Activated CD4-positive, alpha-beta T cell treated with anti-CD3 and anti-CD28 coated beads for 36 hours (primary cell): ENCODE measurements around the gene CEP350. TPM values are rescaled to one million over a fixed set of nuclear protein-coding genes. Genes with fewer than 3 reads are reported as not detected.

Experiments used
- ATAC-seq: fragments of 200-7000 bp; cut with Tn5 transposase; one replicate; pipeline ENCODE4 v1.10.0; 2021; ENCODE audit warnings: mild to moderate bottlenecking, moderate library complexity
- CTCF ChIA-PET: fragments of 350-600 bp; sonication (Branson Sonifier 250); formaldehyde crosslinking; loops from one replicate; lab custom pipeline; 2021; ENCODE audit warnings: antibody characterized with exemption; lab: Charles Lee
- POLR2A ChIA-PET: fragments of 350-600 bp; sonication (Branson Sonifier 250); formaldehyde crosslinking; loops from one replicate; lab custom pipeline; 2021; ENCODE audit warnings: antibody characterized with exemption, inconsistent platforms; lab: Charles Lee
- DNase-seq: peaks from one replicate; pipeline ENCODE4 v3.0.0-alpha.2; 2020
- H3K27ac Mint-ChIP-seq: one replicate; pipeline ENCODE4 v1.8.0; 2021; ENCODE audit warnings: mixed read lengths
- H3K27me3 Mint-ChIP-seq: one replicate; pipeline ENCODE4 v1.8.0; 2021; ENCODE audit warnings: mixed read lengths
- H3K36me3 Mint-ChIP-seq: one replicate; pipeline ENCODE4 v1.8.0; 2021; ENCODE audit warnings: low read depth, mixed read lengths
- H3K4me1 Mint-ChIP-seq: one replicate; pipeline ENCODE4 v1.8.0; 2021; ENCODE audit warnings: mixed read lengths
- H3K4me3 Mint-ChIP-seq: one replicate; pipeline ENCODE4 v1.8.0; 2021; ENCODE audit warnings: mild to moderate bottlenecking, moderate library complexity, mixed read lengths
- H3K9me3 Mint-ChIP-seq: one replicate; pipeline ENCODE4 v1.8.0; 2021; ENCODE audit warnings: low read depth, mixed read lengths
- intact Hi-C, 2 experiments: fragments of 100-400 bp; cut with DNase I in 1 of 2; cut with micrococcal nuclease in 1 of 2; formaldehyde crosslinking; loops; one replicate each; pipeline versions ENCODE4 v1.14.2 to v1.15.1; 2022 to 2024; cut with DNase I, micrococcal nuclease
- total RNA-seq, 2 experiments: library from RNA; stranded (reverse); gene quantifications; one replicate each; pipeline ENCODE4 v1.2.3, GENCODE V29; 2021

Gene CEP350
- total RNA-seq, 2 experiments from 2014 or later = 38.2 to 42.1 TPM

DNA sequence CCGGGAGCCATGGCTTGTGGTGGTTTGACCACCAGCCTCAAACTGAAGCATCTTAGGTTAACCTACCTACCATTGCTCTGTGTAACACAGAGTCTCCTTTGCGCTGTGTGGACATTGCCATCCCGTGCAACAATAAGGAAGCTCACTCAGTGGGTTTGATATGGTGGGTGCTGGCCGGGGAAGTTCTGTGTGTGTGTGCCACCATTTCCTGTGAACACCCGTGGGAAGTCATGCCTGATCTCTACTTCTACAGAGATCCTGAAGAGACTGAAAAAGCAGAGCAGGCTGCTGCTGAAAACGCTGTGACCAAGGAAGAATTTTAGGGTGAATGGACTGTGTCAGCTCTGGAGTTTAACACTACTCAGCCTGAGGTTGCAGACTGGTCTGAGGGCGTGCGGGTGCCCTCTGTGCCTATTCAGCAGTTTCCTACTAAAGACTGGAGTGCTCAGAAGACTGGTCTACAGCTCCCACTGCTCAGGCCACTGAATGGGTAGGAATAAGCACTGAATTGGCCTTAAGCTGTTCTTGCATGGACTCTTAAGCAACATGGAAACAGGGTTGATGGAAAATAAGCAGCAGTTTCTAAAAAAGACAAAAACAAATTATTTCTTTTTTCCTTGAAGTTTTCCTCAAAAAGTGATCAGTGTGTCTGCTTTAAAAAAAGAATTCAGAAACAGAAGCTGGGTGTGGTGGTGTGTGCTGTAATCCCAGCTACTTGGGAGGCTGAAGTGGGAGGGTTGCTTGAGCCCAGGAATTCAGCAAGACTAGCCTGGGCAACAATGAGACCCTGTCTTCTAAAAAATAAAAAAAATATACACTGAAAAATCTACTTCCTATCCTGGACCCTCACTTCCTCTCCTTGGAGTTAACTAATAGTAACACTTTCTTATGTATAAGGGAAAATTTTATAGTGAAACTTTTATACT, 14.6 kb downstream of the CEP350 start:
- Mint-ChIP-seq H3K4me1 (peaks cover 51% of the 10 kb centered on the region), H3K27me3 (no peaks in the 10 kb centered on the region), H3K27ac (no peak overlapping the region), H3K36me3 (peaks cover 16% of the 10 kb centered on the region), H3K9me3 (peaks cover 5% of the 10 kb centered on the region), H3K4me3 (no peak overlapping the region)
- intact Hi-C loops = no loop called here
- DNase-seq (no peak), ATAC-seq (no peak)
- ChIA-PET POLR2A (no interaction called here), CTCF (interaction anchor here (0.7 kb wide), 1 partner anchor 25 kb away, joined by 3 read pairs; no protein-coding TSS in a partner anchor)

DNA sequence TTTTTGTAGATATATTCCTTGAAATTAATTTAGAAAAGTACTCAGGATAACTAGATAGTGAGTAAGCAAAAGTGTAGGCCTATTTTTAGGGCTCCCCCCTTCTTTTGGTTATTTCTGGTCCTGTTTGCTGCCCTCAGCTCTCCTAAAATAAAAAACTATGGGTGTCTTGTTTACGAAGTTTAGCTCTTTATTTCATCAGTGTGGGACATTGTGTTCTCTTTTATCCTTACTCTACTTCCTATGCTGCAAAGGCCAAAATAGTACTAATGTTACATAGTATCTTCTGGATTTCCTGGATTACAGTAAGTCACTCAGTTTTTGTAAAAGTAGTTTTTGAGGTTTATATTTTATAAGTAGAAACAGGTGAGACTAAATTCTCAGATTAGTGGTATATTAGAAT, 15.4 kb downstream of the CEP350 start:
- H3K36me3 Mint-ChIP-seq = peaks cover 16% of the 10 kb centered on the region
- no peak for ATAC-seq
- H3K4me1 Mint-ChIP-seq = peaks cover 48% of the 10 kb centered on the region
- H3K9me3 Mint-ChIP-seq = peaks cover 5% of the 10 kb centered on the region
- intact Hi-C loops = no loop called here
- H3K27ac Mint-ChIP-seq = no peak overlapping the region
- DNase-seq = no peak
- no peak overlapping the region for H3K4me3 Mint-ChIP-seq
- CTCF ChIA-PET = interaction anchor here (0.6 to 0.7 kb wide), 2 partner anchors 26 to 232 kb away, joined by 3 to 4 read pairs; no protein-coding TSS in a partner anchor
- no peaks in the 10 kb centered on the region for H3K27me3 Mint-ChIP-seq
- POLR2A ChIA-PET = no interaction called here

DNA sequence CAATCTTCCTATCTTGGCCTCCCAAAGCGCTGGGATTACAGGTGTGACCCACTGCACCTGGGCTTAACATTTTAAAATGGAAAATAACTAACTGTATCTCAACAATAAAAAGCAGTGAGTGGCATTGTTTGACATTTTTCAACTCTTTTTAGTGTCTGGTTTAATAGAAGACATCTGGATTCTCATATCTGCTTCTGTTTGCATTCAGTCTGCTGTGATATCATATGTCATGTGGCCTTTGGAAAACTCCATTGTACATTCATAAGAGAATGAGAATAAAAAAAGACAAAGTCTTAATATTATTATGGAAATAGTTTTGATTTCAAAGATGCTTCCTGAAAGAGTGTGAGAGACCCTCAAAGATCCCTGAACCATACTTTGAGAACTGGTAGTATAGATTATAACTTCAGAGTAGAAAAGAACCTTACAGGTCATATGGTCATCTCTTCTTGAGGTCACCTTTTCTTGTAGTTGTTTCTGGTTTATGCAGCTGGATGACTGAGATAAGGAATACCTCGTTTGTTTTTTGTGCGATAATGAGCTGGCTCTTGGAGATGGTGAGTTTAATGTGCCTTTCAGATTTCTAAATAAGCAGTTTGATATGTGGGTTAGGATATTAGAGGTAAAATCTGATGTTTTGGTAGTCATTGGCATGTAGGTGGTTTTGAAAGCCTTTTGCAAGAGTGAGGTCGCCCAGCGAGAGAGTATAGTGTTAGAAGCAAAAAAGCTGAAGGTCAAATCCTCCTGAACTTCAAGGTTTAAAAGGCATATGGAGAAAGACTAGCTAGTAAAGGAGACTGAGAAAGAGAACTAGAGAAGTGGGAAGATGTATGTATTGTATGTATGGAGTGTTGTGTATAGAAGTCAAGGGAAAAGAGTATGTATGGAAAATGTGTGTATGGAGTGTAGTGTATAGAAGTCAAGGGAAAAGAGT, 17.2 kb downstream of the CEP350 start:
- intact Hi-C loops = no loop called here
- Mint-ChIP-seq H3K27me3 (no peaks in the 10 kb centered on the region), H3K9me3 (peaks cover 2% of the 10 kb centered on the region), H3K4me1 (peaks cover 54% of the 10 kb centered on the region), H3K4me3 (no peak overlapping the region), H3K36me3 (peaks cover 12% of the 10 kb centered on the region), H3K27ac (peak overlapping the region; percentile 26)
- POLR2A ChIA-PET = no interaction called here
- ATAC-seq (no peak), DNase-seq (no peak)
- CTCF ChIA-PET = no interaction called here

DNA sequence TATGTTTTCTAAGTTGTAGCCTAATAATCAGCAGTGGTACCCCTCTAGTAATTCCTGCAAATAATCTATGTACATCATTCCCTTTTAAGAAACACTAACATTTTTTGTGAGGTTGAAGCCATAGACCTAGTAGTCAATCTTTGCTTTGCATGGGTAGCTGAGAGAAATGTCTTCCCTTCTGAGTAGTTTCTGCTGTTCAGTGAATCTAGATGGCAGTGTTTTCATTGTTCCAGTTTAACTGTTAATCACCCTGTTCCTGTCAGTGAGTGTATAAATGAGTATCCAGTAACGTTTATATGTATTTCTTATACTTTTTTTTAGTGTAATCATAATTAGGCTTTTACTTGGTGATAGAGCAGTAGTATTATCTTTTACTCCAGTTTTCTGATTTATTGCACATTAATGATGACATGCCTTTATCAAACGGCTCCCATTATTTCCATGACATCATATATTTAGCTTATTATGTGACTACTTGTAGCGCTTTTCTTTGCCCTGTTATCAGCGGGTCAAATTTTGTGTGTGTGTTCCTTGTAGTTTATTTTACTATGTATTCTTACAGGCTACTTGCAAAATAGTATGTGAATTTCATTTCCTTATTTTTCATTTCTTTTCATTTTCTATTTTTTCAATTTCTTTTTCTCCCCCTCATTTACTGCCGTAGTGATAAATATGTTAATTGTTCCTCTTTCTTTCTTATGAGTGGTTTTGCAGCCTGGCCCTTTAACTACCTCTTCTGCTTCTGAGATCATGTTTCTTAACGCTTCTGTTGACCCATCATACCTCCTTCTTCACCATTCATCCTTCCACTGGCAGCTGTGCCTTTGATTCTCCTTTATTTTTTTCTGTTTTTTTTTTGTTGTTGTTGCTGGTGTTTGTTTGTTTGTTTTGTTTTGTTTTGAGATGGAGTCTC, 18.8 kb downstream of the CEP350 start:
- H3K4me1 Mint-ChIP-seq = peaks cover 59% of the 10 kb centered on the region
- ChIA-PET POLR2A (interaction anchor here (0.6 kb wide), 1 partner anchor 21 kb away, joined by 4 read pairs; no protein-coding TSS in a partner anchor), CTCF (interaction anchor here (1.3 kb wide), 1 partner anchor 9 kb away, joined by 3 read pairs; no protein-coding TSS in a partner anchor)
- H3K9me3 Mint-ChIP-seq = no peaks in the 10 kb centered on the region
- no peaks in the 10 kb centered on the region for H3K27me3 Mint-ChIP-seq
- ATAC-seq = no peak
- H3K4me3 Mint-ChIP-seq = no peak overlapping the region
- intact Hi-C loops = no loop called here
- DNase-seq = no peak
- peaks cover 14% of the 10 kb centered on the region for H3K36me3 Mint-ChIP-seq
- H3K27ac Mint-ChIP-seq = no peak overlapping the region

DNA sequence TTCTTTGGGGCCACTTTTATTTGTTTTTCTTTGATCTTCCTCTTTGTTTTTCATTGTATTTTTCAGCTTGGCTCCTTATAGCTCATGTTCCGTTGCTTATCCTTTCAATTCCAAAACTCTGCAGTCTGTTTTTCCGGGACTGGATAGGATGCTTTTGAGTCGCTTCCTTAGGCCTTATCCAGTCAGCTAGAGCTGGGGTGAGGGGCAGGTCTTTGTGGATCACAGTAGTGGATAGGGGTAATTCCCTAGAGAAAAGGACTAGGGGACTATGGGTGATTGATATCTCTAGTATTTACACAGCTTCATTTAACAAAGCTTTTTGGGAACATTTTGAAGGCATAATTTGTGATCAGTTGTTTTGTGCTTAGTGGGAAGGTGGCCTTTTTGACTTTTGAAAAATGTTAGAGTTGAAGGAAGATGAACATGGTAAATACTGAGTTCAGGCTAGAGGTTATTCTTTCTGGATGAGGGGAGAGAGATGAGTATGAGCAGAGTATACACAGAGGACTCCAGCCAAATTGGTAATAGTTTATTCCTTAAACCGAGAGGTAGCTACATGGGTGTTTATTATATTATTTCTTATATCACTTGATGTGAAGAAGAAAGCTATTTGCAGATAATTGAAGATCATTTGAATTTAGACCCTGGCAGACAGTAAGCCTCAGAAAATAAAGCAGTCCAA, 22.5 kb downstream of the CEP350 start:
- Mint-ChIP-seq H3K4me1 (peaks cover 46% of the 10 kb centered on the region), H3K36me3 (peaks cover 18% of the 10 kb centered on the region), H3K9me3 (no peaks in the 10 kb centered on the region), H3K27me3 (no peaks in the 10 kb centered on the region), H3K4me3 (no peak overlapping the region), H3K27ac (peak overlapping the region; percentile 17)
- intact Hi-C loops = no loop called here
- no peak for ATAC-seq
- ChIA-PET CTCF (interaction anchor here (0.6 to 3.2 kb wide), 9 partner anchors 10 to 202 kb away, joined by 3 to 9 read pairs (median 4); no protein-coding TSS in a partner anchor), POLR2A (interaction anchor here (0.6 to 0.9 kb wide), 3 partner anchors 10 to 135 kb away, joined by 3 to 5 read pairs (median 3); partner anchors contain the start of gene CEP350)
- DNase-seq = no peak

DNA sequence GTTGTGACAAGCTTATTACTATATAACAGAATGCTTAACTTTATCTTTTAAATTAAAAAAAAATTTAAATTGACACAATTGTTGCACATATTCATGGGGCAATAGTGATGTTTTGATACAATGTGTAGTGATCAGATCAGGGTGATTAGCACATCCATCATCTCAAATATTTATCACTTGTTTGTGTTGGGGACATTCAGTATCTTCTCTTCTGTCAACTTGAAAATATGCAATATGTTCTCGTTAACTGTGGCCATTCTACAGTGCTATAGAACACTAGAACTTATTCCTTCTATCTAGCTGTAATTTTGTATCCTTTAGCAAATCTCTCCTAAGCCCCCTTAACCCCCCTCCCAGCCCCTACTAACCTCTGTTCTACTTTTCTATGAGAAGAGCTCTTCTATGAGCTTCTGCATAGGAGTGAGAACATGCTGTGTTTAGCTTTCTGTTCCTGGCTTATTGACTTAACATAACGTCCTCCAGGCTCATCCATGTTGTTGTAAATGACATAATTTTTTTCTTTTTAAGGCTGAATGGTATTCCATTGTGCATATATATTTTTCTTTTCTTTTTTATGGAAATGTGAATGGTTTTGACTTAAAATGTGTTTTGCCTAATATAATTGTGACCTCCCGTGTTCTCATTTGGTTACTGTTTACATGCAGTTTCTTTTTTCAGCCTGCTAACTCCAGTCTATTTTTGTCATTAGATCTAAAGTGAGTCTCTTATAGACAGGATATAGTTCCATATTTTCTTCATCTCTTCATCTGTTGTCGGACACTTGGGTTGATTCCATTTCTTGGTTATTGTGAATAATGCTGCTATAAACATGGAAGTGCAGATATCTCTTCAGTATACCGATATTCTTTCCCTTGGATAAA, 23.8 kb downstream of the CEP350 start:
- POLR2A ChIA-PET = interaction anchor here (0.9 kb wide), 1 partner anchor 12 kb away, joined by 3 read pairs; no protein-coding TSS in a partner anchor

DNA sequence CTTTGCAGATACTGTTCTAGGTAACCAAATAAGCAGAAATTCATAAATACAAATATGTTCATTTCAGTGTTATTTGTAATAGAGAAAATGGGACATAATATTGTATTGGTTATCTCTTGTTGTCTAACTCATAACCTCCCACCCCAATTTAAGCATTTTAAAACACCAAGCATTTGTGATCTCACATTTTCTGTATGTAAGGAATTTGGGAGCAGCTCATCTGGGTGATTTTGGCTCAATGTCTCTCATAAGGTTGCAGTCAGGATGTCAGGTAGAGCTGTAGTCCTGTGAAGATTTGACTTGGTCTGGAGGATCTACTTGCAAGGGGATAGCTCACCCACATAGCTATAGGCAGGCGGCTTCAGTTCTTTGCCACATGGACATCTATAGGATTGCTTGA, 29.5 kb downstream of the CEP350 start:
- Mint-ChIP-seq H3K9me3 (no peaks in the 10 kb centered on the region), H3K27ac (no peak overlapping the region), H3K27me3 (no peaks in the 10 kb centered on the region), H3K4me3 (no peak overlapping the region), H3K36me3 (peaks cover 9% of the 10 kb centered on the region), H3K4me1 (peaks cover 22% of the 10 kb centered on the region)
- POLR2A ChIA-PET = no interaction called here
- intact Hi-C loops = no loop called here
- DNase-seq (no peak), ATAC-seq (no peak)
- CTCF ChIA-PET = no interaction called here

More for the DNA sequence above, 23.8 kb downstream of the CEP350 start:
- Mint-ChIP-seq H3K27me3 (no peaks in the 10 kb centered on the region), H3K4me3 (no peak overlapping the region), H3K36me3 (peaks cover 15% of the 10 kb centered on the region), H3K4me1 (peaks cover 37% of the 10 kb centered on the region), H3K27ac (no peak overlapping the region), H3K9me3 (no peaks in the 10 kb centered on the region)
- DNase-seq = no peak
- no peak for ATAC-seq
- intact Hi-C loops = no loop called here
- CTCF ChIA-PET = interaction anchor here (0.9 to 3.2 kb wide), 3 partner anchors 13 to 201 kb away, joined by 3 to 9 read pairs (median 5); no protein-coding TSS in a partner anchor

DNA sequence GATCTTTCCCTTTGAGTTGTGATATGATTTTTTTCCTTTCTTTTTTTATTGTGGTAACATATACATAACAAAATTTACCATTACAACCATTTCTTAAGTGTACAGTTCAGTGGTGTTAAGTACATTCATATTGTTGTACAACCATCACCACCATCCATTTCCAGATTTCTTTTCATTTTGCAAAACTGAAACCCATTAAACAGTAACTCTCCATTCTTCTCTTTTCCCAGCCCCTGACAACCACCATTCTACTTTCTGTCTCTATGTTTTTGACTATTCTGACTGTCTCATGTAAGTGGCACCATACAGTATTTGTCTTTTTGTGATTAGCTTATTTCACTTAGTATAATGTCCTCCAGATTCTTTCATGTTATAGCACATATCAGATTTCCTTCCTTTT, 30.3 kb downstream of the CEP350 start:
- Mint-ChIP-seq H3K36me3 (peaks cover 3% of the 10 kb centered on the region), H3K4me1 (peaks cover 14% of the 10 kb centered on the region), H3K27me3 (no peaks in the 10 kb centered on the region), H3K4me3 (no peak overlapping the region), H3K27ac (no peak overlapping the region), H3K9me3 (no peaks in the 10 kb centered on the region)
- ChIA-PET POLR2A (no interaction called here), CTCF (interaction anchor here (0.6 to 1.0 kb wide), 4 partner anchors 32 to 494 kb away, joined by 3 to 5 read pairs (median 4); no protein-coding TSS in a partner anchor)
- no peak for DNase-seq
- peak; percentile 73 for ATAC-seq
- intact Hi-C loops = no loop called here

DNA sequence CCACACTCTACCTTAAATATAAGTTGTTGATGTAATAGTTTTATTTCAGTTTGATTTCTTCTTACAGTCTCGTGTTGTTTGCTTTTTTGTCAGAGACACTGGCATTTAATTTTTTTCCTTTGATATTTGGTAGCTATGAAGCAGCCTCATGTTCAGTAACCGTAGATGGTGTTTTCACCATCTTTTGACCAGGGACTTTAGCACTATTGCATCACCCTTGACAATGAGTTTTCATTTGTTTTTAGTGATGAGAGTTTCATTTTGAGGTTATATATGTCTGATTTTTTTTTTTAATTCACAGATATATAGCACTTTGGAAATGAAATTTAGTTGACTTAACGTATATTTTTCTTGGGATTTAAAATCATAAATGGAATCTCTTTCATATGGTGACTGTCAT, 36.2 kb downstream of the CEP350 start:
- no peaks in the 10 kb centered on the region for H3K9me3 Mint-ChIP-seq
- peak; percentile 26 for ATAC-seq
- peak overlapping the region; percentile 64 for H3K27ac Mint-ChIP-seq
- no peaks in the 10 kb centered on the region for H3K27me3 Mint-ChIP-seq
- no peak overlapping the region for H3K4me3 Mint-ChIP-seq
- POLR2A ChIA-PET = interaction anchor here (0.6 kb wide), 1 partner anchor 151 kb away, joined by 3 read pairs; no protein-coding TSS in a partner anchor
- peaks cover 13% of the 10 kb centered on the region for H3K4me1 Mint-ChIP-seq
- peaks cover 13% of the 10 kb centered on the region for H3K36me3 Mint-ChIP-seq
- DNase-seq = no peak
- CTCF ChIA-PET = interaction anchor here (0.6 to 1.1 kb wide), 3 partner anchors 35 to 253 kb away, joined by 3 to 4 read pairs (median 4); no protein-coding TSS in a partner anchor
- intact Hi-C loops = no loop called here
